GM13976 (cell line): Measurements from ENCODE around the gene ZNF592.

ENCODE experiments used
- DNase-seq: peaks from one replicate; pipeline ENCODE4 v3.0.0; 2012; ENCODE audit warnings: low spot score
- in situ Hi-C: fragments of 300-500 bp; cut with MboI; formaldehyde crosslinking; loops from one replicate; pipeline ENCODE4 v1.12.0; 2022; ENCODE audit warnings: low sequenced_read_pairs, mixed read lengths, inconsistent platforms; ENCODE audit not compliant: unreplicated experiment
- TF ChIP-seq, protein P1 (sequence below): IDR thresholded peaks from 2 replicates; pipeline ENCODE4 v1.5.1; 2012; ENCODE audit warnings: borderline replicate concordance, mild to moderate bottlenecking; ENCODE audit not compliant: insufficient read depth; ENCODE audit errors: extremely low read depth, missing control alignments, control extremely low read depth

The ZNF592 gene

DNA sequence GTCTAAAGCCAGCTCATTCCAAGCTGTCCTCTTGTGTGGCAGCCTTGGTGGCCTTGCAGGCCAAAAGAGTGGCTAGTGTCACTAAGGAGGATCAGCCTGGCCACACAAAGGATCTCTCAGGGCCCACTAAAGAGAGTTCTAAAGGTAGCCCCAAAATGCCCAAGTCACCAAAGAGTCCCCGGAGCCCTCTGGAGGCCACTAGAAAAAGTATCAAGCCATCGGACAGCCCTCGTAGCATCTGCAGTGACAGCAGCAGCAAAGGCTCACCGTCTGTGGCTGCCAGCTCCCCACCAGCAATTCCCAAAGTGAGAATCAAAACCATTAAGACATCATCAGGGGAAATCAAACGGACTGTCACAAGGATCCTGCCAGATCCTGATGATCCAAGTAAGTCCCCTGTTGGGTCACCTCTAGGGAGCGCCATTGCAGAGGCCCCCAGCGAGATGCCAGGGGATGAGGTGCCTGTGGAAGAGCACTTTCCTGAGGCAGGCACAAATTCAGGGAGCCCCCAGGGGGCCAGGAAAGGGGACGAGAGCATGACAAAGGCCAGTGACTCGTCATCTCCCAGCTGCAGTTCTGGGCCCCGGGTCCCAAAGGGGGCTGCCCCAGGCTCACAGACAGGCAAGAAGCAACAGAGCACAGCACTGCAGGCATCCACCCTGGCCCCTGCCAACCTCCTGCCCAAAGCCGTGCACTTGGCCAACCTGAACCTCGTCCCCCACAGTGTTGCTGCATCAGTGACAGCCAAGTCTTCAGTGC lies 35.3 kb downstream of the ZNF592 start:
- in situ Hi-C loops: no loop called here
- TF ChIP-seq, protein P1, sequence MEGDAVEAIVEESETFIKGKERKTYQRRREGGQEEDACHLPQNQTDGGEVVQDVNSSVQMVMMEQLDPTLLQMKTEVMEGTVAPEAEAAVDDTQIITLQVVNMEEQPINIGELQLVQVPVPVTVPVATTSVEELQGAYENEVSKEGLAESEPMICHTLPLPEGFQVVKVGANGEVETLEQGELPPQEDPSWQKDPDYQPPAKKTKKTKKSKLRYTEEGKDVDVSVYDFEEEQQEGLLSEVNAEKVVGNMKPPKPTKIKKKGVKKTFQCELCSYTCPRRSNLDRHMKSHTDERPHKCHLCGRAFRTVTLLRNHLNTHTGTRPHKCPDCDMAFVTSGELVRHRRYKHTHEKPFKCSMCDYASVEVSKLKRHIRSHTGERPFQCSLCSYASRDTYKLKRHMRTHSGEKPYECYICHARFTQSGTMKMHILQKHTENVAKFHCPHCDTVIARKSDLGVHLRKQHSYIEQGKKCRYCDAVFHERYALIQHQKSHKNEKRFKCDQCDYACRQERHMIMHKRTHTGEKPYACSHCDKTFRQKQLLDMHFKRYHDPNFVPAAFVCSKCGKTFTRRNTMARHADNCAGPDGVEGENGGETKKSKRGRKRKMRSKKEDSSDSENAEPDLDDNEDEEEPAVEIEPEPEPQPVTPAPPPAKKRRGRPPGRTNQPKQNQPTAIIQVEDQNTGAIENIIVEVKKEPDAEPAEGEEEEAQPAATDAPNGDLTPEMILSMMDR: no peak
- no peak for DNase-seq

DNA sequence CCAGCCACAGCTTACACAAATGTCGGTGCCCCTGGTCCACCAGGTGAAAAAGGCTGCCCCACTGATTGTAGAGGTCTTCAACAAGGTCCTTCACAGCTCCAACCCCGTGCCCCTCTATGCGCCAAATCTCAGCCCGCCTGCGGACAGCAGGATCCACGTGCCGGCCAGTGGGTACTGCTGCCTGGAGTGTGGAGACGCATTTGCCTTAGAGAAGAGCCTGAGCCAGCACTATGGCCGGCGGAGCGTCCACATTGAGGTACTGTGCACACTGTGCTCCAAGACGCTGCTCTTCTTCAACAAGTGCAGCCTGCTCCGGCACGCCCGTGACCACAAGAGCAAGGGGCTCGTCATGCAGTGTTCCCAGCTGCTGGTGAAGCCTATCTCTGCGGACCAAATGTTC lies 35.9 kb downstream of the ZNF592 start:
- in situ Hi-C loops: no loop called here
- TF ChIP-seq, protein P1: no peak
- DNase-seq: no peak

DNA sequence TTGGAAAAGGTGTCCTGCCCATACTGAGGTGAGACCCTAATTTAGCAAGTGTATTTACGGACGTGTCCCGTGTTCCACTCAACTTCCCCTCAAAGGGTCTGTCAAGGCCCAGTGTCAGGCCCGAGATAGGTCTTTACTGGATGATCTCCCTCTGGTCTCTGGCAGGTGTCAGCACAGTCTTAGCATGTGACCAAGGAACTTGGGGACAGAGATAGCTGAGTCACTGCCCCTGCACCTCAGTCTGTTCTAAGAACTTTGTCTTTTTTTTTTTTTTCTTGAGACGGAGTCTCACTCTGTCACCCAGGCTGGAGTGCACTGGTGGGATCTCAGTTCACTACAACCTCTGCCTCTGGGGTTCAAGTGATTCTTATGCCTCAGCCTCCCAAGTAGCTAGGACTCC lies 36.7 kb downstream of the ZNF592 start:
- in situ Hi-C loops: no loop called here
- TF ChIP-seq, protein P1: no peak
- no peak for DNase-seq

DNA sequence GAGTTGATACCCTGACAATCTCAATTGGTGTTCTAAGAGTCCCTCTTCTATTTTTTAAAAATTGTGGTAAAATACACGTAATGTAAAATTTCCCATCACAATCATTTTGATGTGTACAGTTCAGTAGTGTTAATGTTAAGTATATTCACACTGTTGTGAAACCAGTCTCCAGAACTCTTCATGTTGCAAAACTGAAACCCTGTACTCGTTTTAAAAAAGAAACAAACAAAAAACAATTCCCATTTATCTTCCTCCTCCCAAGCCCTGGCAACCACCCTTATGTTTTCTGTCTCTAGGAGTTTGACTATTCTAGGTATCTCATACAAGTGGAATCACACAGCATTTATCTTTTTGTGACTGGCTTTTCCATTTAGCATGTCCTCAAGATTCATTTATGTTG lies 40.1 kb downstream of the ZNF592 start:
- no peak for DNase-seq
- in situ Hi-C loops: no loop called here
- TF ChIP-seq, protein P1: no peak

DNA sequence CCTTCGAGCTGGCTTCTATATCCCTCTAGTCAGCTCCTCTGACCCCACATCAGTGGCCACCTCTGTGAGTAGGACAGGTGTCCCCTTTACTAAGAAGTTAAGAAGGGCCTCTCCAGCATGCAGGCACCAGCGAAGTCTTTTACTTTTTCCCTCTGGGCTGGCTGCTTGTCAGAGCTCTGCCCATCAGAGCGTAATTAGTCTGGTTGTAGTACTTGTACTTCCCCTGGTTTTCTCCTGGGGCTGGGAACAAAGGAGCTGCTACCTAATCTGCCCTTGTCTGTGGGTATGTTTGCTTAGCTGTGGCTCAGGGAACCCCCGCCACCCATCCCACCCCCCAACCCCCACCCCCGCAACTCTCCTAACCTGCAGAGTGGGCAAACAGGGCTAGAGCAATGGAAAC lies 41.4 kb downstream of the ZNF592 start:
- TF ChIP-seq, protein P1: no peak
- in situ Hi-C loops: no loop called here
- DNase-seq: no peak

DNA sequence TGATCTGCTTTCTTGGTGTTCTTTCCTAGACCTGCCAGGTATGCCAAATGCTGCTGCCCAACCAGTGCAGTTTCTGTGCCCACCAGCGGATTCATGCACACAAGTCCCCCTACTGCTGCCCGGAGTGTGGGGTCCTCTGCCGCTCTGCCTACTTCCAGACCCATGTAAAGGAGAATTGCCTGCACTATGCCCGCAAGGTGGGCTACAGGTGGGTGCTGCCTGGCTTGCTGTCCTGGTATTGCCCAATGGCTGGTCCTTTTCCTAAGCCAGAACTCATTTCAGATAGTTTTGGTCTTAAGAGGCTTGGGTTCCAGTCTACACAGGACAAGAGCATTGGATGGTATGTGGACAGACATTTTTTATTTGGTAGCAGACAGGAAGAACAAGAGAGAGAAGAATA lies 42.3 kb downstream of the ZNF592 start:
- DNase-seq: no peak
- in situ Hi-C loops: no loop called here
- TF ChIP-seq, protein P1: no peak
